Activated naive CD4-positive, alpha-beta T cell treated with anti-CD3 and anti-CD28 coated beads, Interleukin-2, amount 50 U/mL, for 72 hours (primary cell): Measurements from ENCODE around the gene TMEM74B. TPM values are rescaled to one million over a fixed set of nuclear protein-coding genes. Genes with fewer than 3 reads are reported as not detected.

Source experiments
- ATAC-seq, 2 donors: fragments of 150-1000 bp; cut with Tn5 transposase; 2 replicates each; pipeline ENCODE4 v1.10.0; 2021; ENCODE audit warnings: mild to moderate bottlenecking in 2 of 2, moderate library complexity in 2 of 2
- DNase-seq, 2 donors: peaks; one replicate each; pipeline ENCODE4 v3.0.0; 2021 to 2022; ENCODE audit warnings: low spot score in 2 of 2
- H3K27ac Mint-ChIP-seq, 2 donors: one replicate each; pipeline ENCODE4 v1.8.0; 2022; ENCODE audit warnings: mild to moderate bottlenecking in 2 of 2, mixed read lengths in 2 of 2
- H3K36me3 Mint-ChIP-seq, 2 donors: one replicate each; pipeline ENCODE4 v1.8.0; 2022; ENCODE audit warnings: mixed read lengths in 2 of 2
- H3K9me3 Mint-ChIP-seq, 2 donors: one replicate each; pipeline ENCODE4 v1.8.0; 2022; ENCODE audit warnings: mixed read lengths in 2 of 2
- total RNA-seq, 2 donors: library from RNA; stranded (reverse); gene quantifications; one replicate each; pipeline ENCODE4 v1.2.3, GENCODE V29; 2022

TMEM74B gene
- total RNA-seq, 2 donors from 2014 or later: 8.3 TPM; not detected in 1

DNA sequence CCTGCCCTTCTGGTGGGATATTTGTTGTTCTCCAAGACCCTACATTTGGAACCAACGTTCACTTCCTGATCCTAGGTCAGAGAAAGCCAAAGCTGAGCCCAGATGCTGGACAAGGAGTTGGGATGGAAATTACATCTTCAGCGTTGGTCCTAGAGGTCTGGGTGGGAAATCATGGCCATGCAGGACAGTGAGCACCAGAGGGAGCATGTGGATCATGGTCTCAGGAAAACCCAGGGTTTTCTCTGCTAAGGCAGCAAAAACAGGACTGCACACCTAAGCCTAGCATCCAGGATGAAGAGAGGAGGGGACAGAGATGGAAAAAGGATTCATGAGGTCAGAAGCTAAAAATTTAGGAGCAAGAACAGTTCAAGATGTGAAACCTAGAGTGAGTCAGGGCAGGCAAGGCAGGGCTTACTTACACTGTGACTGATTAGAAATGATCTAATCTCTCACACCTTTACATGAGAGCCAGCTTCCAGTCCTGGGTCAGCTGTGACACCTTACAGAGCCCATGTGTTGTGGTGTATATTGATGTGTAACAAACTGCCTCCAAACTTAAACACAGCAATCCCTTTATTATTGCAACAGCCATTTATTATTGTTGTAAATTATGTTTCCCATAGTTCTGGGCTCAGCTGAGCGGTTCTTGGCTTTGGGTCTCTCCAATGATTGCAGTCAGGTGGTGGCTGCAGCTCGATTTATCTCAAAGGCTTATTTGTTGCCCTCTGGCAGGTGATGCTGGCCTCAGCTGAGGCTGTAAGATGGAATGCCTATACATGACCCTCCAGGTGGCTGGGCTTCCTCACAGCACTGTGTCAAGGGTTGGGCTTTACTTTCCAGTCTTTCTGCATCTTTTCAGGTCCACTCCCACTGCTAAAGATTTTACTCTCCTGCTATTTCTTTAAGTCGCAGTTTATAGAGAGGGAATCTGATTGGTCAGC, 24.9 kb upstream of the TMEM74B start:
- H3K9me3 Mint-ChIP-seq: no peaks in the 10 kb centered on the region
- DNase-seq (no peak), ATAC-seq (peak; percentile 38 to 81)
- no peaks in the 10 kb centered on the region for H3K36me3 Mint-ChIP-seq
- H3K27ac Mint-ChIP-seq: no peak overlapping the region

DNA sequence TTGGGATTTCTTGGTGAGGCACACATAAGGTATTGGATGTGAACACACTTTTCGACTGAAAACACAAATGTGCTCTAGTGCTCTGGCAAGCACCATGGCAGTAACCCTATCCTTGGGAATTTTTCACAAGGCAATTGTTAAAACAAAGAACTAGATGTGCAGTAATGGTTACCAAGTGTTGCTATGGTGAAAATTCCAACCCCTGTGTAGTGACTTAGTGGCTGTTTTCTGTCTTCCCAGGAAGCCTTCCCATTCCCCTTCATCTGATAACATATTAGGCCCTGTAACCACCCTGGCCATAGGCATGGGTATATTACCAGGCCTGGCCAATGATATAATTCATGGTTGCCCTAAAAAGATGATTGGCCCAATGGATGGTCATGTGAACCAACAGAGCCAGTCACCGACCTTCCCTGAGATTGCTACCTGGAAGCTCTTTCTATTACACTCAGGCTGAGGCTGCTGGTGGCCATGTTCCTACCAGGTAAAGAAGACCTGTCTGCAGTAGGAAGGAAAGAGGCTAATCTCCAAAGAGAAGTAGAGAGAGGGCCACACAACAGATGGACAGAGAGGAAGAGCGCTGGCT, 22.6 kb upstream of the TMEM74B start:
- Mint-ChIP-seq H3K36me3 (no peaks in the 10 kb centered on the region), H3K27ac (no peak overlapping the region), H3K9me3 (no peaks in the 10 kb centered on the region)
- DNase-seq (no peak), ATAC-seq (no peak)

DNA sequence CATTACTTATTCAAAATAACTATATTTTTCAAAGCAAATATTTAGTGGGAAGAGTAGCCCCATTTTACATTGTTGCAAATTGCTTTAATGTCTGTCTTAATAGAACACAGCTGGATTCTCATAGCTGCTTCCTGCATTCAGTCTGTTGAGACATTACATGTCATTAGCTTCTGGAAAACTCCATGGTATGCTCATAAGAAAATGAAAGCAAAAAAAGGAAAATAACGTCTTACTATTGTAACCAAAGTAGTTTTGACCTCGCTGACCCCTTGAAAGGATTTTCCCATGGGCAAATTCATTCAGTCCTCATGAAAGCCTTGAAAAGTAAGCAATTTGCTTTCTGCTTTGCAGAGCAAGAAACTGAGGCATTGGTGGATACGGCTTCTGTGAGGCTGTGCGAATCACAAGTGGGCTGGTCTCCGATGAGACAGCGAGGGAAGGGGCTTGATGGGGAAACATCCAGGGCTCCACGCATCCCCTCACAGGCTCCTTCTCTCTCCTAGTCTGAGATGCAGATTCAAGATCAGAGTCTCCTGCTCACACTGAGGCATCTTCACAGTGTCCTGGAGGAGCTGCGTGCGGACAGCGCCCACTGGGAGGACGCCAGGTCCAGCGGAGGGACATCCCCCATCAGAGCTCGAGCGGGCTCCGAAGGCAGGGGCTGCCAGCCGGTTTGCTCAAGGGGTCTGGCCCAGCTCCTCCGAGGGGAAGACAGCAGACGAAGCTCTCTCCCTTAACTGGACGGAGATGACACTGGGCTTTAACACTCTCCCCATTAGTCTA, 21.8 kb upstream of the TMEM74B start:
- Mint-ChIP-seq H3K36me3 (no peaks in the 10 kb centered on the region), H3K27ac (no peak overlapping the region), H3K9me3 (no peaks in the 10 kb centered on the region)
- no peak for DNase-seq
- ATAC-seq: no peak

DNA sequence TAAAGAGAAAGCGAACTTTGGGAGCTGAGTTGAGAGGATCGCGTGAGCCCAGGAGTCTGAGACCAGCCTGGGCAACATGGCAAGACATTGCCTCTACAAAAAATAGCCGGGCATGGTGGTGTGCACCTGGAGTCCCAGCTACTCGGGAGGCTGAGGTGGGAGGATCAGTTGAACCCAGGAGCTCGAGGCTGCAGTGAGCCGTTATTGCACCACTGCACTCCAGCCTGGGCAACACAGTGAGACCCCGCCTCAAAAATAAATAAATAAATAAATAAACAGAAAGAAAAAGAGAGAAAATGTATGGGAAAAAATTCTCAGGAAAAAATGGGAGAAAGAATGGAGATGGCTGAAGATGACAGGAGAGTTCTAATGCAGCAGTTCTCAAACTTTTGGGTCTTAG, 21.0 kb upstream of the TMEM74B start:
- DNase-seq (no peak), ATAC-seq (no peak)
- no peak overlapping the region for H3K27ac Mint-ChIP-seq
- no peaks in the 10 kb centered on the region for H3K36me3 Mint-ChIP-seq
- H3K9me3 Mint-ChIP-seq: no peaks in the 10 kb centered on the region

DNA sequence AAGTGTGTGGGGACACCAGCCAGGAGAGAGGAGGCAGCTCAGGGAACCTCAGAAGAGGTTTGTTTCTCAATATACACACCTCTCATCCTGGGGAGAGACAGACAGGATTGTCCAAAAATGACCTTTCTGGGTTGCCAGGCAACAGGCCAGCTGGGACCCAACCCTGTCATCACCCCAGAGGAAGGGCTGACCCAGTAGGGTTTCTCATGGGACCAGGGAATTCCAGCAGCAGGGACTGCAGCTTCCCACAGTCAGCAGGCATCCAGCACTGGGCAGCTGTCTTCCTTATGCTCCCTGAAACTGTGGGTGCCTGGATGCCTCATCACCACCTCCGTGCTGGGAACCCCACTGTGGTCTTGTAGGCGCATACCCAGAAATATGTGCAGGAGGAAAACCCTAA, 19.8 kb upstream of the TMEM74B start:
- DNase-seq (no peak), ATAC-seq (no peak)
- H3K36me3 Mint-ChIP-seq: no peaks in the 10 kb centered on the region
- no peaks in the 10 kb centered on the region for H3K9me3 Mint-ChIP-seq
- no peak overlapping the region for H3K27ac Mint-ChIP-seq

DNA sequence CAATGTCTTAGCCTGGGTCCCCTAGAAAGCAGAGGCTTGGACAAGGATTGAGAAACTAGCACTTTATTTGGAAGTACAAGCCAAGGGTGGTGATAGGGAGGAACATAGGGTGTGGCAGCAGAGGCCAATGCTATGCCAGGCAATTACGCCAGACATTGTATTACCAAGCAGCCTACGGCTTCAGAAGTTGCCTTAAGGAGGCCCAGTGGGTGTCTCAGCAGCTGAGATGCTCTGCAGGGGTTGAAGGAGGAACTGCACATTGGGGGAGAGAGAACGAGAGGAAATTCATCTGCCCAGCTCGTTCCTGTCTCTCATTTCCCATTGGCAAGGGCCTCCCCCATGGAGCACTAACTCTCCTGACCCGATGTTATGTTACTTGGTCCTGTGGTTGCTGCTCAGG, 19.3 kb upstream of the TMEM74B start:
- no peak overlapping the region for H3K27ac Mint-ChIP-seq
- no peaks in the 10 kb centered on the region for H3K36me3 Mint-ChIP-seq
- DNase-seq (no peak), ATAC-seq (no peak)
- no peaks in the 10 kb centered on the region for H3K9me3 Mint-ChIP-seq

DNA sequence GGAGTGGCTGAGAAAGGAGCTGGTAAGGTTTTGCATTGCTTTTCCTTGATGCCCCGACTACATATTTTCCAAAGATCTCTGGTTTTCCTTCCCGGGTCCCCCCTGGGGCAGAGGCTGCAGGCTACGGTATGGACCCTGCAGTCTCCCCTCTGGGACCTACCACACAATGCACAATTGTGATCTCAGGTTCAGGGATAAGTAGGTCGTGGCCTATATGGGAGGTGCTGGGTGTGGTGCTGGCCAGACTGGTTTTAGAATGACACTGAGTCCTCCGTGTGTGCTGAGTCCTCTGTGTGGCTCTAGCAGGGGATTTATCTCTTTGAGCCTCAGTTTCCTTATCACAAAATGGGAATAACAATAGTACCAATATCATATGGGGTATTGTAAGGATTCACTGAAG, 18.8 kb upstream of the TMEM74B start:
- ATAC-seq (no peak), DNase-seq (no peak)
- no peaks in the 10 kb centered on the region for H3K36me3 Mint-ChIP-seq
- H3K27ac Mint-ChIP-seq: no peak overlapping the region
- no peaks in the 10 kb centered on the region for H3K9me3 Mint-ChIP-seq

DNA sequence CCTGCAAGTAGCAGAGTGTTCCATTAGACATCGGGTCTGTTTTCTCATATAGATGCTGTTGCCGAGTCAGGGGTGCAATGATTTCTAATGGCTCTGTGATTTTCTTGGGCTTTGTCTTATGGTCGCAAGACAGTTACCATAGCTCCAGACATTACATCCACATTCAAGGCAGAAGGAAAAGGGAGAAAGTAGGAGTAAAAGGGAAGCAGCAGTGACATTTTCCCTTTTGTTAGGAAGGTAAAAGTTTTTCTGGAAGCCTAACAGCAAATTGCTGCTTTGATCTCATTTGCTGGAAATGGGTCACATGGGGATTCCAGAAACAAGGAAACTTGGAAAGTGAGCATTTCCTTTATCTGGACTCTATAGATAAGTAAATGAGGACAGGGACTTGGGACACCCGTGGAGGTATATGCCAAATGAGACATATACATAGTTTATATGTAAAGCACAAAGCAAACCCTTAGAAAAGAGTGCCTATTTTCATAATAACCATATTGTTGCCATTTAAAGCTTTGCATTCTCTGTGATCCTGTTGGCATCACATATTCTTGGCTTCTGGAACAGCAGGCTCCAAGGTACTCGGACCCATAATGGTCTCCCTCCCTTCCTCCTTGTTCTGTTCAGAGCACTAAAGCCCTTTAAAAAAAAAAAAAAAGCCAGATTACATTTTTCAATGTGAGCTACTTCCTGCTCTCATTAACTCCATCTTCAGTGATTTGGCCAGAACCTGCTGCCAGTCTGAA, 18.2 kb upstream of the TMEM74B start, which contains the start of gene C20orf202:
C20orf202 (plus strand) TSS at position 693 of the 743 bp plus-strand sequence. CDS start 132 bp downstream, outside the sequence.
- DNase-seq (no peak), ATAC-seq (no peak)
- Mint-ChIP-seq H3K27ac (no peak within 1 kb of the TSS), H3K36me3 (no peaks in the 10 kb centered on the region), H3K9me3 (no peaks in the 10 kb centered on the region)

DNA sequence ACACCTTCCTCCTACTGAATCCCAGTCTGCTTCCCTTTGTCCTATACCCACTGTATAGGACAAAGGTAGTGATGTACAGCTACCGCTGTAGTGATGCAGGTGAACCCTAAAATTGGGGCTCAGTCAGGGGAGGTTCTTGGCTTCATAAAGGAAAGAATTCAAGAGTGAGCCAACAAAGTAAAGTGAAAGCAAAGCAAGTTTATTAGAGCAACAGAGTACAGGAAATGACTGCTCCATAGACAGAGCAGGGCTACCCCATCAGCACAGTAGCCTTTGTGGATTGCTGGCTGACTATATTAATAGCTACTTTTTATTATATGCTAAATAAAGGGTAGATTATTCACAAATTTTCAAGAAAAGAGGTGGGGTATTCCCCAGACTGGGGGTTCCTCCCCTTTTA, 15.2 kb upstream of the TMEM74B start:
- no peaks in the 10 kb centered on the region for H3K36me3 Mint-ChIP-seq
- H3K9me3 Mint-ChIP-seq: no peaks in the 10 kb centered on the region
- DNase-seq (no peak), ATAC-seq (no peak)
- H3K27ac Mint-ChIP-seq: no peak overlapping the region

DNA sequence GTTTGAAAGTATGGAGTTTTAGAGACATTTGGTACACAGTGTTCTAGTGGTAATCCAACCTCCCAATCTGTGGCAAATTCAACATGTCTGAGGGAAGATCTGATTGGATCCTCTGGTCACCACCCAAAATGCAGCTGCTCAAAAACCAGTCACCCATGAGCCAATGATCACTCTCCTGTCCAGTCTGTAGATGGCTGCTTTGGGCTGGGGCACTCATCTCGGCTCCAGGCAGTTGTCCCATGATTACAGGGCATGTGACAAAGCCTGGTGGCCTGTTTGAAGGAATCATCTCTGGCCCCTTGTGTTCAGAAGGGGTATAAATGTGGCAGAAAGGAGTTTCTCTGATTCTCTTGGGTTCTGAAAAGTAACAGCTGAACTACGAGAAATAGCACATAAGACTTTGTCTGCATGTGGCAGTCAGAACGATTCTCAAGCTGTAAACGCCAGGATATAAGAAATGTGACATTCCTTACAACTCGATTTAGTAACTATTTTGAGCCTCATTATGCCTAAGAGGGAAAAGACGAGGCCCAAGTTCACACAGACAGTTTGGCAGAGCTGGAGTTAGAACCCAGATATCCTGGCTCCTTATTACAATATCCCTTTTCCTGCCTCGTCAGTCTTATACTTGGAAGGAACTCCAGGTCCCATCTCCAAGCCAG, 14.6 kb upstream of the TMEM74B start:
- Mint-ChIP-seq H3K36me3 (no peaks in the 10 kb centered on the region), H3K27ac (no peak overlapping the region), H3K9me3 (no peaks in the 10 kb centered on the region)
- no peak for DNase-seq
- no peak for ATAC-seq

DNA sequence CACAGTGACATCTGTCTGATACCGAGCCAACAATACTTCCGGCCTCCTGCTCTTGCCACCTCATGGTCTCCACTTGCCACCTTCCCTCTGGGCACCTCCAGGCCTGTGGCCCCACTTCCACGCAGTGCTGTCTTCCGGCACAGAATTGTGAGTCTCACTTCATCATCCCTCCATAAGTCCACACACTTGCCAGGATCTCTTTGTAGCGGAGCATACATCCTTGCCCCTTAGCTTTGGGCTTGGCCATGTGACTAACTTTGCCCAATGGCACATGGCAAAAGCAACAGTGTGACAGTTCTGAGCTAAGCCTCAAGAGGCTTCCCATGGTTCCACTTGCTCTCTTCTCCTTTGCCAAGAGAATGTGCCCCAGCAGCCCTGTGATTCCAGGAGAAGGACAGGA, 14.0 kb upstream of the TMEM74B start:
- H3K9me3 Mint-ChIP-seq: no peaks in the 10 kb centered on the region
- ATAC-seq (no peak), DNase-seq (no peak)
- H3K27ac Mint-ChIP-seq: no peak overlapping the region
- H3K36me3 Mint-ChIP-seq: no peaks in the 10 kb centered on the region

DNA sequence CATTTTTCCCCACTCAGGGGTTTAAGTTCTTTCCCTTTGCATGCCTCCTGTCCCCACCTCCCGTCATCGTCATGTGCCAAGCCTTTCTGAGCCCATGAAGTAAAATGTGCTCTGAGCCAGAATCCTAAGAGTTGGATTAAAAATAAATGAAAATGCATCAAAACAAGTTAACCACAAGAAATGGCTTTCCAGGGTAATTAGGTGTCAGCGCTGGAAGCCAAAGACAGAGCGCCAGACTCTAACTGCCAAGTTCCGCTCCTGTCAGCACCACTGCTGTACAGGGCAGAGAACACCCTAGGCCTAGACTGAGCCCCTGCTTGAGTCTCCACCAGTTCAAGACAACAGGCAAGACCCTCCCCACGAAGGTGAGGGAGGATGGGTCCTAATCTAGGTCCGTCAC, 13.0 kb upstream of the TMEM74B start:
- DNase-seq (no peak), ATAC-seq (no peak)
- H3K9me3 Mint-ChIP-seq: no peaks in the 10 kb centered on the region
- H3K36me3 Mint-ChIP-seq: no peaks in the 10 kb centered on the region
- no peak overlapping the region for H3K27ac Mint-ChIP-seq

DNA sequence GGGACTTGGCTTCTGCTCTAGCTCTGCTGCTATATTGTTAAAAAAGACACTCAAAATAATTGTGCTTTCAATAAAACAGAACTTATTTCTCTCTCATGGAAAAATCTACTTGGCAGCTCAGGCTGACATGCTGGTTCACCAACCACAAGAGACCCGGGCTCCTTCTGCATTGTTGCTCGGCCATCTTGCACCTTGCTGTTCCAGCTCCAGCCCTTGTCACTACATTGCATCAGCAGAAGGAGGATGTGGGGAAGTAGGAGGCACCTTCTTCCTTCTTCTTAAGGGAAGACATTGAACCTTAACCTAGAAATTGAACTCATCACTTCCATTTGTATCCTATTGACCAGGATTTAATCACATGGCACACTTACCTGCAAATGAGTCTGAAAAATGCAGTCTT, 11.9 kb upstream of the TMEM74B start:
- Mint-ChIP-seq H3K27ac (no peak overlapping the region), H3K9me3 (no peaks in the 10 kb centered on the region), H3K36me3 (no peaks in the 10 kb centered on the region)
- ATAC-seq (no peak), DNase-seq (no peak)

DNA sequence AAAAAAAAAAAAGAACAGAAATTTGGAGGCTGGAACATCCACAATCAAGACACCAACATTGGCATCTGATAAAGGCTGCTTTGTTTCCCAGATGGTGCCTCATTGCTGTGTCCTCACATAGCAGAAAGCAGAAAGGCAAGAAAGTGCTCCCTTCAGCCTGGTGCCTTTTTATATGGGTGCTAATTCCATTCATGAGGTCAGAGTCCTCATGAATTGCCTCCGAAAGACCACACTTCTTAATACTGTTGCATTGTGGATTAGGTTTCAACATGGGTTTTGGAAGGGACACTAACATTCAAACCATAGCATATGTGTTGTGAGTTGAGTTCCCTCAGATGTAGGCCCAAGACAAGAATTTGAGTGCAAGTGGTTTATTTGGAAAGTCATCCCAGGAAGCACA, 10.4 kb upstream of the TMEM74B start:
- H3K9me3 Mint-ChIP-seq: no peaks in the 10 kb centered on the region
- no peak for DNase-seq
- H3K27ac Mint-ChIP-seq: no peak overlapping the region
- ATAC-seq: no peak
- no peaks in the 10 kb centered on the region for H3K36me3 Mint-ChIP-seq

DNA sequence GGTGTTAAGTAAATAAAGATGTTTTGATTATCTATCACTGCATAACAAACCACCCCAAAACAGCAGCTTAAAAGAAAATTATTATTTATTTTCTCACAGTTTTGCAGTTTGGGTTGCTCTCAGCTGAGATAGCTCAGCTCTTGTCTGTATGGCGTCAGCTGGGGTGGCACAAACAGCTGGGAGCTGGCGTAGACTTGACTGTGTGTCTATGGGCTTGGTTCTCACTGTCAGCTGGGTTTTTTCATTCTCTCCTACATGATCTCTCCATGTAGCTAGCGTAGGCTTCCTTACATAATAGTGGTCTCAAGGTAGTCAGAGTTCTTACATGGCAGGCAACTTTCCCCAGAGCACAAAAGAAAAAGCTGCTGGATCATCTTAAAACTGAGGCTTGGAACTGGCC, 6.5 kb upstream of the TMEM74B start:
- ATAC-seq: no peak
- no peaks in the 10 kb centered on the region for H3K9me3 Mint-ChIP-seq
- H3K27ac Mint-ChIP-seq: no peak overlapping the region
- H3K36me3 Mint-ChIP-seq: no peaks in the 10 kb centered on the region
- no peak for DNase-seq

DNA sequence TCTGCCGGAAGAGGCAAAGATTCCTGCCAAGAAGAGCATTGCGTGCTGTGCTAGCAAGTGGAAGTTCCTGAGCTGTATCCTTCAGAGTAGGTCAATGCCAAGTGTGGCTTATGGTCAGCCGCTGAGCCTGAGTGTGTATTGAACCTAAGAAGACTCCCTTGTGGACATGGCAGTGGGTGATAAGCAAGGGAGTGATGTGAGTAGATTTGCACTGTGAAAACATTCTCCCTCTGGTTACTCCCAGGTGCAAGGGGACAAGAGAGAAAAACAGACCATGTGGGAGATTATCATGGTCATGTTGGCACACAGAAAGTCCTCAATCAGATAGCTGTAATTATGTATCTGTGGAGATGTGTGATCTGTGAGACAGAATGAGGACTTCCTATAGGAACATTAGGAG, 6.1 kb upstream of the TMEM74B start:
- Mint-ChIP-seq H3K36me3 (no peaks in the 10 kb centered on the region), H3K9me3 (no peaks in the 10 kb centered on the region), H3K27ac (no peak overlapping the region)
- DNase-seq: no peak
- ATAC-seq: no peak
